A549 treated with CORT108297 at 1 μM for 4 hours (cell line): ENCODE data around the gene AKAP10. TPM values are rescaled to one million over a fixed set of nuclear protein-coding genes. Genes with fewer than 3 reads are reported as not detected.

ENCODE experiments used
- total RNA-seq: library from RNA; stranded (reverse); fragments of 200-300 nt; extraction: Qiagen RNA extraction; gene quantifications from 5 replicates; pipeline ENCODE4 v1.2.3, GENCODE V29; 2022

AKAP10 gene, protein sequence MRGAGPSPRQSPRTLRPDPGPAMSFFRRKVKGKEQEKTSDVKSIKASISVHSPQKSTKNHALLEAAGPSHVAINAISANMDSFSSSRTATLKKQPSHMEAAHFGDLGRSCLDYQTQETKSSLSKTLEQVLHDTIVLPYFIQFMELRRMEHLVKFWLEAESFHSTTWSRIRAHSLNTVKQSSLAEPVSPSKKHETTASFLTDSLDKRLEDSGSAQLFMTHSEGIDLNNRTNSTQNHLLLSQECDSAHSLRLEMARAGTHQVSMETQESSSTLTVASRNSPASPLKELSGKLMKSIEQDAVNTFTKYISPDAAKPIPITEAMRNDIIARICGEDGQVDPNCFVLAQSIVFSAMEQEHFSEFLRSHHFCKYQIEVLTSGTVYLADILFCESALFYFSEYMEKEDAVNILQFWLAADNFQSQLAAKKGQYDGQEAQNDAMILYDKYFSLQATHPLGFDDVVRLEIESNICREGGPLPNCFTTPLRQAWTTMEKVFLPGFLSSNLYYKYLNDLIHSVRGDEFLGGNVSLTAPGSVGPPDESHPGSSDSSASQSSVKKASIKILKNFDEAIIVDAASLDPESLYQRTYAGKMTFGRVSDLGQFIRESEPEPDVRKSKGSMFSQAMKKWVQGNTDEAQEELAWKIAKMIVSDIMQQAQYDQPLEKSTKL
- 18.9 to 24.7 TPM (median 20.7 TPM) in 5 replicates for total RNA-seq

DNA sequence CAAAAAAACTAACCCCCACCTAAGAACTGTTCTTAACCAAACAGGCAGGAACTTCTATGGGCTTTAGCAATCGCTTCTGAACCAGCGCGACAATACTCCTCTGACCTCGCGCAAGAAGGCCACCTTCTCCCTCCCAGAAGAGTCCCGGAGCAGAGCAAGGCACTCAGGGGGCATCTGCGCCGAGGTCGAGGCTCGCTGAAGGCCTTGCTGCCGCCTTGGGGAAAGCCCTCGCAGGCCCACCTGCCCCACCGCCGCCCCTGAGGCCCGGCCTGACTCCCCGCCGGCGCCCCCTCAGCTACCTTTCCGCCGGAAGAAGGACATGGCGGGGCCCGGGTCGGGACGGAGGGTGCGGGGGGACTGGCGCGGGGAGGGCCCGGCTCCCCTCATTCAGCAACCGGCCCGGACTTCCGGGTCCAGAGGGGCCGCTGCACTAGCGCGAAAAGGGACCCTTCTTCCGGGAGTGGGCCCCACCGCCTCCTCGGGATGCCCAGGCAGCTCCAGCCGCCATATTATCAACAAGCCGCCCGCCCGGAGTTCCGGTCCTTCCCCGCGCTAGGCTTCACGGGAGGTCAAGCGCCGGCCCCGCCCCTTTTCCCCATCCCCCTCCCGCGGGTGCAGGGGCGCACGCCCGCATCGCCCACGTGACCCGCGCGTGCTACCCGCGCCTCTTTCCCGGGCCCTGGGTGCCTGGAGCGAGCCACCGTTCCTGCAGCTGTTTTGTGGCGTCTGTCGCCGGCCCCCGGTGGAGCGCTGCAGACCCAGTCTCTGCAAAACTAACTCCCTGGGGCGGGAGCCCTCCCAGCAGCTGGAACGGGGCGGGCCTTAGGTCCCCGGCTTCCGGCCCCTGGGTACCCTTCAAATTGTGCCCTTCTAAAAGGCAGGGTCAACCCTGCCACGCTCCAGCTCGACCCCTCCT lies at the start of gene AKAP10:
AKAP10 (minus strand) TSS at position 536 of the 916 bp plus-strand sequence; CDS start at position 387, 149 bp downstream.

DNA sequence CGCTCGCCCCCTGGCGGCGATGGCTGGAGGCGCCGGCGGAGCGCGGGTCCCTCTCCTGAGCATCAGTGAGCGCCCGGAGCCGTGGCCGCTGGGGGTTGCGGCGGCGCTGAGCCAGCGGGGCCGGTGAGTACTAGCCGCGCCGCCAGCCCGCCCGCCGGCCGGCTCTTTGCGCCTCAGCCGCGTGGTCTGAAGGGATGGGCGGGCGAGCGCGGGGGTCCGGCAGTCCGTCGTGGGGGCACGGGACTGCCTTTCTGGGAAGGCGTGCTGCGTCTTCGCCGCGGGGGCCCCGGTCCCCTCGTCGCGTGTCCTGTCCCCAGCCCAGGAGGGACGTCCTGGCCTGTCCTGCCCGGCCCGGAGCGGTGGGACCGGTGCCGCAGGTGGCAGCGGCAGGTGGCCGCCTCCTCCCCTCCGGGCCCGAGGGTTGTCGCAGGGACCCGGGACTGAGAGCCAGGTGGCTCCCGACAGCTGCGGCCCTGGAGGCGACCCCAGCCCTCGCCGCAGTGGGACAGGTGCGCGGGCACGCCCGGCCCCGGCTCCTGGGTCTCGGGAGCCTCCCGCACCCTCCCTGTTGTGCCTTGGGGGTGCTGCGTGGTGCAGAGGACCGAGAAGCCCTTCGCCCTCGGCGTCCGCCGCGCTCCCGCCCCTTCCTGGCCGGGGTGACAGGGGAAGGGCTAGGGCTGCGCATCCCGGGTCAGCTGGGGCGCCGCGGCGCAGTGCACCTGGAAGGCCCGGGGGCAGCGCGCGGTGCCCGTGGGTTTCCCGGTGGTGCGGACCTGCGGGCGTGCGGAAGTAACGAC lies 31.9 kb upstream of the AKAP10 start, which contains the start of gene SPECC1:
SPECC1 (plus strand) TSS at position 58 of the 797 bp plus-strand sequence. CDS start 87,293 bp downstream, outside the sequence.

DNA sequence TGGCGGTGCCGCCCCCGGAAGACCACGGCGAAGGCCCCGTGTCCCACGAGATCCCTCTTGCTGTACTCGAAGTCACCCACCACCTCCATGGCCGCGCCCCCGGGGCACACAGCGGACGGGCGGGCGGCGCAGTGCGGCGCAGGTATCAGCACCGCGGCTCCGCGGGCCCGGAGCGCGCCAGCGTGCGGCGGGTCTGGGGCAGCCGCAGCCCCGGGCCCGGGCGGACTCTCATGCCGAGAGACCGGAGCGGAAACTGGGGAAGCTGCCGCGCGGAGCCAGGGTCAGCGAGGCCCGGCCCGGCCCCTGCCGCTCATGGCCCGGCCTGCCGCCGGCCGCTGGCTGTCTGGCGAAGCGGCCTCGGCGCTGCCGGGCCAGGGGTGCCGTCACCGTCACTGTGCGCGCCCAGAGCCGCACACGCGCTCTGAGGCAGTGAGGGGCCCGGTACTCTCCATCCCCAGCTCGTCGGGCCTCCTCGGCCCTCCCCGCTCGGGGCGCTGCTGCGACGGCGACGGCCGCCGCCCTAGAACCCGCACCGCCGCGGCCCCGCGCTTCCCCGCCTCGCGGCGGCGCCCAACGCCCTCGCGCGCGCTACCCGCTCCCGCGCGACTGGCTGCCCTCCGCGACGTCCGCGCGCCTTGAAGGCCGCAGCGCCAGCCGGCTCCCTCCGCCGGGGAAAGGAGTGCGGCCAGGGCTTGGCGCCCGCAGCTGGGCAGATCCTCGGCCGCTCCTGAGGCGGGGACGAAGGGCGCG lies 110.1 kb downstream of the AKAP10 start, which contains the start of gene ULK2:
ULK2 (minus strand) TSS at position 608 of the 750 bp plus-strand sequence; CDS start at position 89, 519 bp downstream.

Other genes with a start within 250 kb of the AKAP10 start
- 738 to 1,121 TPM (median 806 TPM) in 5 replicates for gene ALDH3A1, start 229.5 kb downstream of the AKAP10 start, total RNA-seq
- gene ULK2, start 109.9 kb downstream of the AKAP10 start, total RNA-seq, result 10.8 to 15.2 TPM (median 13.3 TPM) in 5 replicates
- gene SPECC1, start 31.5 kb upstream of the AKAP10 start, total RNA-seq, result 44.3 to 60.0 TPM (median 47.2 TPM) in 5 replicates